Astrocyte (in vitro differentiated cells and primary cell): ENCODE results near the gene PDPK1. TPM values are rescaled to one million over a fixed set of nuclear protein-coding genes. Genes with fewer than 3 reads are reported as not detected.

Experiments used
- DNase-seq: peaks from one replicate; pipeline ENCODE4 v3.0.0-alpha.2; 2010; ENCODE audit warnings: low read depth
- FAIRE-seq: peaks from 2 replicates; lab custom pipeline; 2011; peaks lifted over from hg19 to GRCh38; lab: Jason Lieb, UNC
- H2AFZ ChIP-seq: 2 replicates; pipeline ENCODE4 v1.6.0; 2012; ENCODE audit warnings: low read depth, low read length, inconsistent platforms
- H3K27ac ChIP-seq: 2 replicates; pipeline ENCODE4 v1.5.1; 2011; ENCODE audit warnings: low read depth, low read length, inconsistent platforms
- H3K27me3 ChIP-seq: 2 replicates; pipeline ENCODE4 v1.6.0; 2011; ENCODE audit warnings: low read length, inconsistent platforms; ENCODE audit not compliant: insufficient read depth
- H3K36me3 ChIP-seq: 2 replicates; pipeline ENCODE4 v1.5.1; 2011; ENCODE audit warnings: low read length, inconsistent platforms; ENCODE audit not compliant: insufficient read depth
- H3K4me1 ChIP-seq: 2 replicates; pipeline ENCODE4 v1.5.1; 2011; ENCODE audit warnings: low read length, inconsistent platforms; ENCODE audit not compliant: insufficient read depth
- H3K4me2 ChIP-seq: 2 replicates; pipeline ENCODE4 v1.6.0; 2012; ENCODE audit warnings: low read length, inconsistent platforms
- H3K4me3 ChIP-seq: 2 replicates; pipeline ENCODE4 v1.5.1; 2011; ENCODE audit warnings: low read depth, mild to moderate bottlenecking, low read length, inconsistent platforms; ENCODE audit not compliant: insufficient read depth
- H3K79me2 ChIP-seq: 2 replicates; pipeline ENCODE4 v1.6.0; 2012; ENCODE audit warnings: mild to moderate bottlenecking, low read length, inconsistent platforms; ENCODE audit not compliant: insufficient read depth
- H3K9ac ChIP-seq: 2 replicates; pipeline ENCODE4 v1.6.0; 2012; ENCODE audit warnings: mild to moderate bottlenecking, low read length, inconsistent platforms
- H3K9me3 ChIP-seq: 2 replicates; pipeline ENCODE4 v1.5.1; 2012; ENCODE audit warnings: low read depth, mild to moderate bottlenecking, low read length, inconsistent platforms; ENCODE audit not compliant: insufficient read depth
- H4K20me1 ChIP-seq: 2 replicates; pipeline ENCODE4 v1.6.0; 2012; ENCODE audit warnings: low read length, inconsistent platforms; ENCODE audit not compliant: insufficient read depth
- H3K27ac Mint-ChIP-seq: one replicate; pipeline ENCODE4 v1.8.0; 2021; ENCODE audit warnings: mild to moderate bottlenecking, mixed read lengths; ENCODE audit not compliant: unreplicated experiment
- H3K27me3 Mint-ChIP-seq: one replicate; pipeline ENCODE4 v1.8.0; 2021; ENCODE audit warnings: low read depth, mixed read lengths; ENCODE audit not compliant: unreplicated experiment
- H3K36me3 Mint-ChIP-seq: one replicate; pipeline ENCODE4 v1.8.0; 2021; ENCODE audit warnings: low read depth, mixed read lengths; ENCODE audit not compliant: unreplicated experiment
- H3K4me1 Mint-ChIP-seq: one replicate; pipeline ENCODE4 v1.8.0; 2021; ENCODE audit warnings: low read depth, mixed read lengths; ENCODE audit not compliant: unreplicated experiment
- H3K4me3 Mint-ChIP-seq: one replicate; pipeline ENCODE4 v1.8.0; 2021; ENCODE audit warnings: mild to moderate bottlenecking, moderate library complexity, mixed read lengths; ENCODE audit not compliant: unreplicated experiment
- H3K9me3 Mint-ChIP-seq: one replicate; pipeline ENCODE4 v1.8.0; 2021; ENCODE audit warnings: mild to moderate bottlenecking, mixed read lengths; ENCODE audit not compliant: unreplicated experiment
- CTCF ChIP-seq: IDR thresholded peaks from 2 replicates; pipeline ENCODE4 v1.5.1; 2011; ENCODE audit warnings: low read depth, mild to moderate bottlenecking, inconsistent platforms, low read length, moderate library complexity; ENCODE audit not compliant: insufficient read depth
- EZH2 ChIP-seq: IDR thresholded peaks from 2 replicates; pipeline ENCODE4 v1.6.1; 2012; ENCODE audit warnings: mild to moderate bottlenecking, low read length, inconsistent platforms; ENCODE audit not compliant: insufficient read depth
- total RNA-seq: library from RNA; stranded (reverse); gene quantifications from 2 replicates; pipeline ENCODE4 v1.2.1, GENCODE V29; 2021

The PDPK1 gene
- total RNA-seq, 1 donor from 2014 or later = 48.1 TPM

- H4K20me1 ChIP-seq = peaks cover 19% of the 10 kb centered on the region
- Mint-ChIP-seq H3K9me3 (no peaks in the 10 kb centered on the region), H3K27me3 (peaks cover 1% of the 10 kb centered on the region), H3K4me3 (no peak overlapping the region), H3K36me3 (peaks cover 6% of the 10 kb centered on the region), H3K4me1 (peaks cover 12% of the 10 kb centered on the region), H3K27ac (no peak overlapping the region)
- H3K27ac ChIP-seq = no peak overlapping the region
- no peak overlapping the region for H3K4me3 ChIP-seq
- TF ChIP-seq CTCF (no peak), EZH2 (no peak)
- H3K4me1 ChIP-seq = peaks cover 26% of the 10 kb centered on the region
- no peaks in the 10 kb centered on the region for H3K27me3 ChIP-seq
- peak overlapping the region; percentile 58 for H3K4me2 ChIP-seq
- H2AFZ ChIP-seq = peak overlapping the region; percentile 39
- H3K9ac ChIP-seq = no peak overlapping the region
- H3K79me2 ChIP-seq = peaks cover 22% of the 10 kb centered on the region
- DNase-seq (peak; percentile 48), FAIRE-seq (no peak)
- no peaks in the 10 kb centered on the region for H3K36me3 ChIP-seq
- H3K9me3 ChIP-seq = no peaks in the 10 kb centered on the region
Observed at GRCh38 chr16:2511128-2511800, 26.6 kb upstream of the PDPK1 start.

GRCh38 chr16:2511996-2512734 is 25.7 kb upstream of the PDPK1 start:
- H2AFZ ChIP-seq = no peak overlapping the region

More at GRCh38 chr16:2511996-2512734, 25.7 kb upstream of the PDPK1 start:
- Histone ChIP-seq H3K4me2 (no peak overlapping the region), H3K4me3 (no peak overlapping the region), H3K9me3 (no peaks in the 10 kb centered on the region), H3K27ac (no peak overlapping the region), H3K27me3 (no peaks in the 10 kb centered on the region), H3K9ac (no peak overlapping the region), H3K79me2 (peaks cover 31% of the 10 kb centered on the region), H4K20me1 (peaks cover 28% of the 10 kb centered on the region), H3K4me1 (peaks cover 35% of the 10 kb centered on the region), H3K36me3 (no peaks in the 10 kb centered on the region)
- peaks cover 1% of the 10 kb centered on the region for H3K27me3 Mint-ChIP-seq
- TF ChIP-seq CTCF (no peak), EZH2 (no peak)
- H3K9me3 Mint-ChIP-seq = no peaks in the 10 kb centered on the region
- FAIRE-seq (no peak), DNase-seq (no peak)
- peaks cover 21% of the 10 kb centered on the region for H3K4me1 Mint-ChIP-seq
- H3K27ac Mint-ChIP-seq = no peak overlapping the region
- peaks cover 6% of the 10 kb centered on the region for H3K36me3 Mint-ChIP-seq
- H3K4me3 Mint-ChIP-seq = no peak overlapping the region
